ENCODE results near the gene HNRNPR.

Gene HNRNPR

GRCh38 chr1:23368562-23369334 is 24.7 kb upstream of the HNRNPR start:
- no peak for DNase-seq (ENCODE audit: low read depth)

GRCh38 chr1:23367791-23368561 is 23.9 kb upstream of the HNRNPR start:
- DNase-seq (ENCODE audit: low read depth), result peak; percentile 93

GRCh38 chr1:23367451-23367790 is 23.3 kb upstream of the HNRNPR start:
- no peak for DNase-seq (ENCODE audit: low read depth)

DNA sequence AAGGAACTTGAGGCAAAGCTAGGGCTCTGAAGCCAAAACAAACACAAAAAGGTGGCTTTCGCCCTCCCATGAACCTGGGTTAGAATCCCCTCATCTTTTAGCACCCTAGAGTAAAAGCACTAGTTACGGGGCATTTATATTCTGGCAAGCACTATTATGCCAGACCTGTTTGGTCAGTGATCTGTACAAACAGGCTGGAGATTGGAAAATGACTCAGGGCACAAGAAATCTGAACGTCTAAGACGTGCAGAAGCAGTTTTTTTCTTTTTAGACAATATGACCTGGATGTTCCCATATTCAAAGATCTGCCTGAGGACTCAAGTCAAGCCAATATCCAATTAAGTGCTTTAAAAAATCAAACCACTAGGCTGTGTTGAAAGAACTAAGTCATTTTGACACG is 22.5 kb upstream of the HNRNPR start:
- DNase-seq (ENCODE audit: low read depth), result no peak

- no peak for DNase-seq (ENCODE audit: low read depth)
Observed at GRCh38 chr1:23366146-23366545, 22.1 kb upstream of the HNRNPR start.

- no peak for DNase-seq (ENCODE audit: low read depth)
Observed at GRCh38 chr1:23362218-23362713, 18.2 kb upstream of the HNRNPR start.

DNA sequence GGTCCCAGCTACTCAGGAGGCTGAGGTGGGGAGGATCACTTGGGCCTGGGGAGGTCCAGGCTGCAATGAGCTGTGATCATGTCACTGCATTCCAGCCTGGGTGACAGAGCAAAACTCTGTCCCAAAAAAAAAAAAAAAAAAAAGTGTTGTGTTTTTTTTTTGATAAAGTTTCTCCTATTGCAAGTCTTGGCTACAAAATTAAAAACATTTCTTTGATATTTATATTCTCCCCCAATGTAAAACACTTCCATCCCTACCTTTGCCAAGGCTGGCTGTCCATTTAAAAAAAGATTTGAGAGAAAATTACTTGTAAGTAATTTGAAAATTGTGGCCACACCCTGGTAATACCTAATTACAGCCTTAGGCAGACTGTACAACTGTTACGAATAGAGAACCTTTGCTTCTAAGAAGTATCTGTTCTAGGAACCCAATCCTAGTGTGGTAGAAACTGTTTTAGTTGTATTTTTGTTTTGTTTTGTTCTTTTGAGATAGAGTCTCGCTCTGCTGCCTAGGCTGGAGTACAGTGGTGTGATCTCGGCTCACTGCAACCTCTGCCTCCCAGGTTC is 14.3 kb upstream of the HNRNPR start:
- no peak for DNase-seq (ENCODE audit: low read depth)

DNA sequence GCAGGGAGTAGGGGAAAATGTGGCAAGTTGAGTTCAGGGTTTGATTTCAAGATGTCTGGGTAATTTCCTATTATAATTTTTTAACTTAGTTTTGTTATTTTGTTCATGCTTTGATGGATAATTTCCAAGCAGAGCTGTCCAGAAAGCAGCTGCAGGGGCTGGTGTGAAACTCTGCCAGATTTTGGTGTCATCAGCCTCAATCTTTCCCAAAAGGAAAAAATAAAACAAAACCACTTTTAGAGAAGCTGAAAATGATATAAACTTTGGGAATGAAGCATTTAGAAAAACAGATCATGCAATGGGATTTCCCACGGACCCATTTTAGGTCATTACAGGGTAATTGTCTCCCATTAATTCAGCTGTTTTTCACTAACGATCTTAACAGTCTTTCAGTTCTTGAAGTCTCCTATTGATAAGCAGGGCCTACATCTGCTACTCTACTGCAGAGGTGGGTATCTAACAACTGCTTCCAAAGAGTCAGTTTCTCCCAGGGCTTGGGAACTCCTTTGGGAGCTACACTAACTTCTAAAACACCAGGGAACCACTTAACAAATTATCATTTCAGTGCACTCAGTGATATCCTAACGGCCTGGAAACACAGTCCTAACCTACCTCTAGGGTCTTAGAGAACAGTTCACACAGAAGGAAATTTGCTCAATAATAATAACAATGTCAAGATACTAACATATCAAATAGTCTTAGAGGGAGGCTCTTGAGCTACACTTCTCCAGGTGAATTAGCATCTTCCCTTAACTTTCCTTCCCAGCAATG is 13.2 kb upstream of the HNRNPR start:
- DNase-seq (ENCODE audit: low read depth), result no peak

- DNase-seq (ENCODE audit: low read depth), result no peak
Observed at GRCh38 chr1:23356471-23357137, 12.5 kb upstream of the HNRNPR start.

DNA sequence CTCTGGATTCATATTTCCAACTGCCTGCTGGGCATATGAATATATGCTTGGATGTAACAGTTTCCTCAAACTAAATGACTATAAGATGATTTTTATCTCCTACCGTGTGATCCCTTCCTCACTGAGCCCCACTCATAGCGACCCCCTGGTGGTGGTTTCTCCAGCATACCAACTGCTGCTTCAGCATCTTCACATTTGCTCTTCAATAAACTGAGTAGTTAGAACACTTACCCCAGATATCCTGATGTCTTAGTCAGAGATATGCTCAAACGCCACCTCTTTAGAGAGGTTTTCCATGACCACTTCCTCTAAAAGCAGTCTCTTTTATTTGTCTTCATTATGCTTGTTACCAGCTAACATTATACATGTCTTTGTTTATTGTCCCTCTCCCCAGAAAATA is 10.2 kb upstream of the HNRNPR start:
- no peak for DNase-seq (ENCODE audit: low read depth)

DNA sequence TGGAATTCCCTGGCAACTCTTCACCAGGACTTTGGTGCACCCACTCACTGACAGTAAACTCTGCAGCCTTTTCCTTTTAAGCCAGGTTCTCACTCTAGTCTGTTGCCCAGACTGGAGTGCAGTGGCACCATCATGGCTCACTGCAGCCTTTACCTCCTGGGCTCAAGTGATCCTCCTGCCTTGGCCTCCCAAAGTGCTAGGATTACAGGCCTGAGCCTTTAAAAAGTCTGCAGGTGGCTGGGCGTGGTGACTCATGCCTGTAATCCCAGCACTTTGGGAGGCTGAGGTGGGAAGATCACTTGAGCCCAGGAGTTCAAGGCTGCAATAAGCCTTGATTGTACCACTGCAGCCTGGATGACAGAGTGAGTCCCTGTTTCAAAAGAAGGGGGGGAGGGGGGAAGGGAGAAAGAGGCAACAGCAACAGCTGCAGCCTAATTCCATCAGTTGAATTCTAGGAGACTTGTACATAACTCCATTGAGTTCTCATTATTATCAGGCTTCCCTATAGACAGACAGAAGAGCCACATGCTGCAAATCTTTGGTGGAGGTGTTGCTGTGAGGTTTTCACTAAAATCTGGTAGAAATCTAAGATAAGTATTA is 8.1 kb upstream of the HNRNPR start:
- DNase-seq (ENCODE audit: low read depth), result no peak

GRCh38 chr1:23345920-23346319 is 1.8 kb upstream of the HNRNPR start:
- DNase-seq (ENCODE audit: low read depth), result no peak

- DNase-seq (ENCODE audit: low read depth), result no peak
Observed at GRCh38 chr1:23344987-23345472, 946 bp upstream of the HNRNPR start.

DNA sequence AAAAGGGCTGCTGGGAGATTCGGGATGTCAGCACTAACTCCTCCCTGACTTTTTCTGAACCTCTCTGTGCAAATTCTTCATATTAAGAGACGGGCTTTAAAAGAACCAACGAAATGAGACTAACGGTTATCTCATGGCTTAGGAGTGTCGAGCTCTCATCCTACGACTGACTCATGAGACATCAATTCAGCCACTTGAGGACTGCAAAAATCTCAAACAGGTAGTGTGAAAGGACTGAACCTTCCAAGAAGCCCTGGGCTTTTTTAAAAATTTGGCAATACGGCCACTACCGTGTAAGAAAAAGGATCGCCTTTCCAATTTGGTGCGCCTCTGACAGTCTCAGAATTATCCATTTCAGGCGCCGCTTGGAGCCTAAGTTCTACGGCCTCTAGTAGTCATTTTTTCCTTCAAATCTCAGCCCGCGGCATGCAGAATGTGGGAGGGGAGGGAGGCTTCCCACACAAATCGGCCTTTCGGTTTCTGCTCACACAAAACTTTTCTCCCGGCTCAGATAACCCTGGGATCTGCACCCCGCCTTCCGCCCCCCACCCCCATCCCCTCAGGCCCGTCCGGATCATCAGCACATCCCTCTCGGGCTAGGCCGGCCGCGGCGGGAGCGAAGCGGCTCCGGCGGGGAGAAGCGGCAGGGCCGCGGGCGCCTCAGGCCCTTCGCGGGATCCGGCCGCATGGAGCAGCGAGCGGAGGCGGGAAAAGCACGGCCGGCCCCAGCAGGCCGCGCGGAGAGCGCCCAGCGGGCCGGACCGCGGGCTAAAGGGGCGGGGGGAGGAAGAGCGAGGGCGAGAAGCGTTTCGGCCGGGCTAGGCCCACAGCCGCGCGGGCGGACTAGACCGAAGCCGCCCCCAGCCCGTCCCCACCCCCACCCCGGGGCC is 618 bp downstream of the HNRNPR start:
- DNase-seq (ENCODE audit: low read depth), result peak; percentile 54

GRCh38 chr1:23341931-23342692 is 2.0 kb downstream of the HNRNPR start:
- no peak for DNase-seq (ENCODE audit: low read depth)

GRCh38 chr1:23339632-23340031 is 4.5 kb downstream of the HNRNPR start:
- no peak for DNase-seq (ENCODE audit: low read depth)

DNA sequence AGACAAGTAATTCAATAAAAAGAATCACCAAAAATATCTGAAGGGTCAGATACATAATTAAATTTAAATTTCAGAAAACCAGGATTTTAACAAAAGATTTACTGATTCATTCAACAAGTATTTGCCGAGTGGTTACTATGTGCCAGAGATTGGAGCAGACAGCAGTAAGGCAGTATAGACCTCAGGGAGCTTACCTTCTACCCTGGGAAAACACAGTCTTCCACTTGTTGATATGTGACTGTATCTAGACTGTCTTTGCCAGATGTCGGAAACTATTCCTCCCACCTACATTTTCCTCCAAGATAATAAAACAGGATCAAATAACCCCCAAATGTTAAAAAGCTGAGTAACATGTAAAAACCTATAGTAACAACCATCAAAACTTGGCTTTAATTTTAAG is 6.2 kb downstream of the HNRNPR start:
- no peak for DNase-seq (ENCODE audit: low read depth)

- DNase-seq (ENCODE audit: low read depth), result no peak
Observed at GRCh38 chr1:23331713-23332112, 12.4 kb downstream of the HNRNPR start.

- no peak for DNase-seq (ENCODE audit: low read depth)
Observed at GRCh38 chr1:23330846-23331245, 13.2 kb downstream of the HNRNPR start.

Measured in GM04503 (cell line).